HCT116 (cell line): ENCODE data around the gene TRPM8. TPM values are rescaled to one million over a fixed set of nuclear protein-coding genes. Genes with fewer than 3 reads are reported as not detected.

ENCODE experiments used
- ATAC-seq: fragments of 200-7000 bp; cut with Tn5 transposase; 2 replicates; pipeline ENCODE4 v1.9.1; 2020; ENCODE audit warnings: mild to moderate bottlenecking, moderate library complexity
- BruUV-seq: library from RNA; stranded (reverse); fragments of 400-500 nt; replicated peaks from 2 replicates; lab custom pipeline; 2021; lab: Mats Ljungman, UMichigan
- CTCF ChIA-PET: fragments of 300-600 bp; sonication (Branson Sonifier 250); formaldehyde crosslinking; loops from one replicate; lab custom pipeline; 2021; ENCODE audit warnings: antibody characterized with exemption; lab: Charles Lee
- POLR2A ChIA-PET: fragments of 300-600, 350-600 bp; sonication (Branson Sonifier 250); formaldehyde crosslinking; loops from one replicate; lab custom pipeline; 2021; ENCODE audit warnings: antibody characterized with exemption; lab: Charles Lee
- RAD21 ChIA-PET, 2 experiments: fragments of 300-600 bp; sonication (Branson Sonifier 250); formaldehyde crosslinking; loops; one replicate each; lab custom pipeline; 2023; ENCODE audit warnings: low total read pairs in 2 of 2; ENCODE audit not compliant: uncharacterized antibody in 2 of 2, unreplicated experiment in 2 of 2, low non-redundant PET in 1 of 2; lab: Charles Lee
- DNase-seq: peaks from one replicate; pipeline ENCODE4 v3.0.0-alpha.2; 2010; ENCODE audit warnings: low read depth, low spot score
- H2AFZ ChIP-seq: fragments of 200-600 bp; shearing (Covaris generic), sonication (generic); 2 replicates; pipeline ENCODE4 v1.6.1; 2017; ENCODE audit warnings: low read depth, mixed run types, mixed read lengths, antibody characterized with exemption, low read length; ENCODE audit not compliant: poor library complexity, severe bottlenecking
- H3K27ac ChIP-seq: 2 replicates; pipeline ENCODE4 v1.5.1; 2012; ENCODE audit warnings: low read depth, low read length
- H3K27me3 ChIP-seq: fragments of 200-600 bp; sonication (generic); 2 replicates; pipeline ENCODE4 v1.6.1; 2016; ENCODE audit warnings: mixed run types, low read length, mixed read lengths; ENCODE audit not compliant: insufficient read depth
- H3K36me3 ChIP-seq, 2 experiments: fragments of 200-500 bp in 1 of 2; fragments of 200-600 bp in 1 of 2; sonication (Bioruptor generic) in 1 of 2; sonication (generic) in 1 of 2; 2 replicates each; pipeline versions ENCODE4 v1.5.1 to v1.6.1; 2014 to 2016; ENCODE audit warnings: low read length in 2 of 2, inconsistent platforms in 1 of 2, mixed read lengths in 1 of 2, mixed run types in 1 of 2; ENCODE audit not compliant: insufficient read depth in 2 of 2, control insufficient read depth in 1 of 2
- H3K4me1 ChIP-seq, 2 experiments: fragments of 200-600 bp in 1 of 2; sonication (generic) in 1 of 2; 2 replicates each; pipeline versions ENCODE4 v1.5.1 to v1.6.1; 2012 to 2017; ENCODE audit warnings: low read length in 2 of 2, inconsistent platforms in 1 of 2, mild to moderate bottlenecking in 1 of 2, mixed read lengths in 1 of 2, mixed run types in 1 of 2, moderate library complexity in 1 of 2; ENCODE audit not compliant: insufficient read depth in 2 of 2, control insufficient read depth in 1 of 2
- H3K4me2 ChIP-seq: fragments of 200-600 bp; sonication (generic); 2 replicates; pipeline ENCODE4 v1.6.1; 2017; ENCODE audit warnings: mixed run types, low read length, mixed read lengths
- H3K4me3 ChIP-seq, 2 experiments: fragments of 200-600 bp in 1 of 2; sonication (generic) in 1 of 2; replicated peaks in 1 of 2; 2 replicates each; pipeline ENCODE4 v1.5.1; 2011 to 2016; ENCODE audit warnings: low read length in 2 of 2, control low read depth in 1 of 2, low read depth in 1 of 2, mild to moderate bottlenecking in 1 of 2, mixed read lengths in 1 of 2, mixed run types in 1 of 2
- H3K79me2 ChIP-seq: fragments of 200-600 bp; sonication (generic); 2 replicates; pipeline ENCODE4 v1.6.1; 2017; ENCODE audit warnings: mild to moderate bottlenecking, mixed run types, low read length, moderate library complexity, mixed read lengths; ENCODE audit not compliant: insufficient read depth
- H3K9ac ChIP-seq: fragments of 200-600 bp; sonication (generic); 2 replicates; pipeline ENCODE4 v1.6.1; 2016; ENCODE audit warnings: low read length, mixed read lengths
- H3K9me2 ChIP-seq: fragments of 200-600 bp; sonication (generic), shearing (Covaris generic); 2 replicates; pipeline ENCODE4 v1.6.1; 2017; ENCODE audit warnings: mixed run types, mild to moderate bottlenecking, moderate library complexity; ENCODE audit not compliant: insufficient read depth
- H3K9me3 ChIP-seq, 2 experiments: fragments of 200-500 bp in 1 of 2; fragments of 200-600 bp in 1 of 2; sonication (Bioruptor generic) in 1 of 2; sonication (generic) in 1 of 2; 2 replicates each; pipeline ENCODE4 v1.6.1; 2014 to 2017; ENCODE audit warnings: low read length in 2 of 2, mixed read lengths in 2 of 2, inconsistent platforms in 1 of 2, low read depth in 1 of 2, mild to moderate bottlenecking in 1 of 2, mixed run types in 1 of 2, moderate library complexity in 1 of 2; ENCODE audit not compliant: control insufficient read depth in 1 of 2, insufficient read depth in 1 of 2
- H4K20me1 ChIP-seq: fragments of 200-600 bp; sonication (generic), shearing (Covaris generic); 2 replicates; pipeline ENCODE4 v1.6.1; 2017; ENCODE audit warnings: mixed run types, mild to moderate bottlenecking, moderate library complexity; ENCODE audit not compliant: insufficient read depth
- ATF3 ChIP-seq: IDR thresholded peaks from 2 replicates; pipeline ENCODE4 v1.6.1; 2012
- CBX3 ChIP-seq: IDR thresholded peaks from 2 replicates; pipeline ENCODE4 v1.6.1; 2012; ENCODE audit warnings: low read depth
- CEBPB ChIP-seq: IDR thresholded peaks from 2 replicates; pipeline ENCODE4 v1.6.1; 2012; ENCODE audit warnings: low read depth
- EGR1 ChIP-seq: IDR thresholded peaks from 2 replicates; pipeline ENCODE4 v1.6.1; 2012; ENCODE audit warnings: low read depth
- ELF1 ChIP-seq: IDR thresholded peaks from 2 replicates; pipeline ENCODE4 v1.6.1; 2012; ENCODE audit warnings: low read depth, borderline replicate concordance
- EZH2phosphoT487 ChIP-seq: fragments of 200-600 bp; IDR thresholded peaks from 2 replicates; pipeline ENCODE4 v1.6.1; 2018; ENCODE audit warnings: antibody characterized with exemption, borderline replicate concordance
- JUND ChIP-seq: IDR thresholded peaks from 2 replicates; pipeline ENCODE4 v1.6.1; 2012
- MAX ChIP-seq: IDR thresholded peaks from 2 replicates; pipeline ENCODE4 v1.6.1; 2012
- RAD21 ChIP-seq: IDR thresholded peaks from 2 replicates; pipeline ENCODE4 v1.6.1; 2012; ENCODE audit warnings: low read depth, mild to moderate bottlenecking
- REST ChIP-seq: IDR thresholded peaks from 2 replicates; pipeline ENCODE4 v1.6.1; 2012; ENCODE audit warnings: low read depth
- SIN3A ChIP-seq: IDR thresholded peaks from 2 replicates; pipeline ENCODE4 v1.6.1; 2012; ENCODE audit warnings: low read depth
- SP1 ChIP-seq: IDR thresholded peaks from 2 replicates; pipeline ENCODE4 v1.6.1; 2012; ENCODE audit warnings: low read depth
- TCF7L2 ChIP-seq: IDR thresholded peaks from 2 replicates; pipeline ENCODE4 v1.7.0; 2011; ENCODE audit warnings: borderline replicate concordance, inconsistent platforms; ENCODE audit not compliant: insufficient read depth, insufficient read length; ENCODE audit errors: extremely low read depth
- YY1 ChIP-seq: IDR thresholded peaks from 2 replicates; pipeline ENCODE4 v1.6.1; 2011; ENCODE audit warnings: low read length, low read depth, moderate library complexity, mild to moderate bottlenecking; ENCODE audit not compliant: insufficient replicate concordance; ENCODE audit errors: extremely low read depth
- ZBTB33 ChIP-seq: IDR thresholded peaks from 2 replicates; pipeline ENCODE4 v1.6.1; 2011; ENCODE audit warnings: mild to moderate bottlenecking, low read length, moderate library complexity; ENCODE audit not compliant: insufficient replicate concordance; ENCODE audit errors: extremely low read depth
- ZFX ChIP-seq: fragments of 450-650 bp; IDR thresholded peaks from 2 replicates; pipeline ENCODE4 v1.6.1; 2017
- intact Hi-C: fragments of 100-400 bp; cut with micrococcal nuclease; formaldehyde crosslinking; loops from 2 replicates; pipeline ENCODE4 v1.10.0; 2022
- total RNA-seq: library from RNA; stranded (reverse); gene quantifications from one replicate; pipeline ENCODE4 v1.2.1, GENCODE V29; 2021; ENCODE audit not compliant: unreplicated experiment

The TRPM8 gene
- total RNA-seq, 1 experiment from 2014 or later: 0.39 TPM

- intact Hi-C loops: no loop called here
- DNase-seq (no peak), ATAC-seq (no peak)
- H3K4me3 ChIP-seq: no peak overlapping the region
- H4K20me1 ChIP-seq: no peaks in the 10 kb centered on the region
- H3K9me3 ChIP-seq: no peaks in the 10 kb centered on the region
- BruUV-seq: no TSS peak
- RAD21 ChIA-PET: no interaction called here
- H3K9ac ChIP-seq: no peak overlapping the region
- CTCF ChIA-PET: interaction anchor here (1.2 kb wide), 1 partner anchor 8 kb away, joined by 4 read pairs; no protein-coding TSS in a partner anchor
- H3K4me2 ChIP-seq: peak overlapping the region; percentile 17; the same call in 1 of the 2 replicates
- no peaks in the 10 kb centered on the region for H3K79me2 ChIP-seq
- no peak for TF ChIP-seq TCF7L2
- no peak for TF ChIP-seq YY1
- TF ChIP-seq RAD21: no peak
- TF ChIP-seq EGR1: no peak
- TF ChIP-seq ATF3: no peak
- TF ChIP-seq CEBPB: no peak
- H3K4me1 ChIP-seq: peaks cover 0 to 8% of the 10 kb centered on the region in 2 experiments; a peak in 1 of 4 replicates
- POLR2A ChIA-PET: no interaction called here
- no peak overlapping the region for H3K27ac ChIP-seq
- H2AFZ ChIP-seq: no peak overlapping the region
- no peaks in the 10 kb centered on the region for H3K36me3 ChIP-seq
- no peaks in the 10 kb centered on the region for H3K9me2 ChIP-seq
- H3K27me3 ChIP-seq: peaks cover 41% of the 10 kb centered on the region
Observed at GRCh38 chr2:233919938-233920337, 2.8 kb downstream of the TRPM8 start.

GRCh38 chr2:233922471-233922870 lies 5.3 kb downstream of the TRPM8 start:
- intact Hi-C loops: no loop called here
- no peak for DNase-seq
- no peak overlapping the region for H3K4me2 ChIP-seq
- no peak overlapping the region for H3K9ac ChIP-seq
- TF ChIP-seq CBX3: no peak
- TF ChIP-seq JUND: no peak
- no peak for TF ChIP-seq YY1
- TF ChIP-seq SP1: no peak
- TF ChIP-seq MAX: no peak
- TF ChIP-seq REST: no peak
- no peak for TF ChIP-seq ELF1
- TF ChIP-seq ZFX: no peak
- TF ChIP-seq ZBTB33: no peak
- TF ChIP-seq EZH2phosphoT487: no peak
- no peak for TF ChIP-seq SIN3A
- no peaks in the 10 kb centered on the region for H3K36me3 ChIP-seq
- no peak for ATAC-seq
- BruUV-seq: no TSS peak
- no peak overlapping the region for H2AFZ ChIP-seq
- H3K27ac ChIP-seq: no peak overlapping the region
- no peaks in the 10 kb centered on the region for H3K9me2 ChIP-seq
- POLR2A ChIA-PET: interaction anchor here (0.7 kb wide), 1 partner anchor 132 kb away, joined by 3 read pairs; no protein-coding TSS in a partner anchor
- CTCF ChIA-PET: no interaction called here
- H3K27me3 ChIP-seq: peaks cover 33% of the 10 kb centered on the region
- no peaks in the 10 kb centered on the region for H3K9me3 ChIP-seq
- H4K20me1 ChIP-seq: no peaks in the 10 kb centered on the region
- no peaks in the 10 kb centered on the region for H3K79me2 ChIP-seq
- RAD21 ChIA-PET: no interaction called here
- no peak overlapping the region for H3K4me3 ChIP-seq
- H3K4me1 ChIP-seq: peaks cover 0 to 8% of the 10 kb centered on the region in 2 experiments; a peak in 1 of 4 replicates
